ENCODE results near the gene ROM1.

DNA sequence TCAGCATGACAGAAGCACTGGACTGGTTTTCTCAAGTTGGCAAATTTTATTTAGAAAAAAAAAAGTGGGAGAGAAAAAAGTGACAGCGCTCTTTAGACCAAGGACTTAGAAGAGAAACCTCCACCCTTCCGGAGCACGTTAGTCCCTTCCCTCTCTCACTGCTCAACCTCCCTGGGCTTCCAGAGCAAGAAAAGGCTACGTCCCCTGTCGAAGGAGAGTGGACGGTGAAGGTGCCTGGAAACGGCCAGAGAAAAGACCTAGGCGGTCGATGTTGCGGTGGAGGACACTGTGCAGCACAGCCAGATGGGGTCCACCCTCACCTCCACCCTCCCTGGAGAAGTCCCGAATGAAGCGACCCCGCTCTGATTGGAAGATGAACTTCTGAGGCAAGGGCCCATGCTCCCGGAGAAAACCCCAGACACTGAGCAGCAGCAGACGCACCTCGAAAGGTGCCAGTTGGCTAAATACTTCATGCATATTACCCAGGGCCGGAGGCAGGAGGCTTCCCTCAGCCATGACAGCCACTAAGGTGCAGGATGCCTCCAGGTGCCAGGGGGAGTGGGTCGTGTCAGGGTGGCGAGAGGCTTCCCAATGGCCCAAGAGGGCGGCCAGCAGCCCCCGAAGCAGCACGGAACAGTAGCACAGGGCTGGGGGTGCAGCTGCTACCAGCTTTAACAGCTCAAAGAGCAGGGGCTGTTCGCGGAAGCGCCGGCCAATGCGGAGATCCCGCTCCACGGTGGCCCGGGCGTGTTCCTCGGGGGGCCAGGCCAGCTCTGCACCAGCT lies 34.0 kb downstream of the ROM1 start:
- TF ChIP-seq, protein P1, sequence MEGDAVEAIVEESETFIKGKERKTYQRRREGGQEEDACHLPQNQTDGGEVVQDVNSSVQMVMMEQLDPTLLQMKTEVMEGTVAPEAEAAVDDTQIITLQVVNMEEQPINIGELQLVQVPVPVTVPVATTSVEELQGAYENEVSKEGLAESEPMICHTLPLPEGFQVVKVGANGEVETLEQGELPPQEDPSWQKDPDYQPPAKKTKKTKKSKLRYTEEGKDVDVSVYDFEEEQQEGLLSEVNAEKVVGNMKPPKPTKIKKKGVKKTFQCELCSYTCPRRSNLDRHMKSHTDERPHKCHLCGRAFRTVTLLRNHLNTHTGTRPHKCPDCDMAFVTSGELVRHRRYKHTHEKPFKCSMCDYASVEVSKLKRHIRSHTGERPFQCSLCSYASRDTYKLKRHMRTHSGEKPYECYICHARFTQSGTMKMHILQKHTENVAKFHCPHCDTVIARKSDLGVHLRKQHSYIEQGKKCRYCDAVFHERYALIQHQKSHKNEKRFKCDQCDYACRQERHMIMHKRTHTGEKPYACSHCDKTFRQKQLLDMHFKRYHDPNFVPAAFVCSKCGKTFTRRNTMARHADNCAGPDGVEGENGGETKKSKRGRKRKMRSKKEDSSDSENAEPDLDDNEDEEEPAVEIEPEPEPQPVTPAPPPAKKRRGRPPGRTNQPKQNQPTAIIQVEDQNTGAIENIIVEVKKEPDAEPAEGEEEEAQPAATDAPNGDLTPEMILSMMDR (IDR thresholded peaks at IDR 0.05), result no peak
- TF ChIP-seq POLR2A (IDR thresholded peaks at IDR 0.05), result no peak
